BLaER1 treated with 17β-estradiol and CSF1 and Interleukin-3, amounts not matched to agents 10 nM and 100 nM (cell line): ENCODE data around the gene TTLL12.

Source experiments
- H3K27ac ChIP-seq, 11 experiments: shearing (Covaris generic); formaldehyde crosslinking; 2 replicates each; pipeline ENCODE4 v1.8.1; 2022
- H3K27me3 ChIP-seq, 11 experiments: shearing (Covaris generic); formaldehyde crosslinking; 2 replicates each; pipeline ENCODE4 v1.8.1; 2022
- H3K36me3 ChIP-seq, 11 experiments: shearing (Covaris generic); formaldehyde crosslinking; 2 replicates each; pipeline ENCODE4 v1.8.1; 2022
- H3K4me1 ChIP-seq, 10 experiments: shearing (Covaris generic); formaldehyde crosslinking; 2 replicates each; pipeline ENCODE4 v1.8.1; 2022
- H3K4me2 ChIP-seq, 11 experiments: shearing (Covaris generic); formaldehyde crosslinking; 2 replicates each; pipeline ENCODE4 v1.8.1; 2022
- H3K4me3 ChIP-seq, 10 experiments: shearing (Covaris generic); formaldehyde crosslinking; 2 replicates each; pipeline ENCODE4 v1.8.1; 2022
- H3K9ac ChIP-seq, 11 experiments: shearing (Covaris generic); formaldehyde crosslinking; 2 replicates each; pipeline ENCODE4 v1.8.1; 2022
- H3K9me3 ChIP-seq, 11 experiments: shearing (Covaris generic); formaldehyde crosslinking; replicated peaks in 1 of 11; 2 replicates each; pipeline ENCODE4 v1.8.1; 2022
- H4K20me1 ChIP-seq, 11 experiments: shearing (Covaris generic); formaldehyde crosslinking; 2 replicates each; pipeline ENCODE4 v1.8.1; 2022
- Cebpa-rat ChIP-seq, 11 experiments: shearing (Covaris generic); IDR thresholded peaks; 2 replicates each; pipeline ENCODE4 v1.8.1; 2022

TTLL12 gene

DNA sequence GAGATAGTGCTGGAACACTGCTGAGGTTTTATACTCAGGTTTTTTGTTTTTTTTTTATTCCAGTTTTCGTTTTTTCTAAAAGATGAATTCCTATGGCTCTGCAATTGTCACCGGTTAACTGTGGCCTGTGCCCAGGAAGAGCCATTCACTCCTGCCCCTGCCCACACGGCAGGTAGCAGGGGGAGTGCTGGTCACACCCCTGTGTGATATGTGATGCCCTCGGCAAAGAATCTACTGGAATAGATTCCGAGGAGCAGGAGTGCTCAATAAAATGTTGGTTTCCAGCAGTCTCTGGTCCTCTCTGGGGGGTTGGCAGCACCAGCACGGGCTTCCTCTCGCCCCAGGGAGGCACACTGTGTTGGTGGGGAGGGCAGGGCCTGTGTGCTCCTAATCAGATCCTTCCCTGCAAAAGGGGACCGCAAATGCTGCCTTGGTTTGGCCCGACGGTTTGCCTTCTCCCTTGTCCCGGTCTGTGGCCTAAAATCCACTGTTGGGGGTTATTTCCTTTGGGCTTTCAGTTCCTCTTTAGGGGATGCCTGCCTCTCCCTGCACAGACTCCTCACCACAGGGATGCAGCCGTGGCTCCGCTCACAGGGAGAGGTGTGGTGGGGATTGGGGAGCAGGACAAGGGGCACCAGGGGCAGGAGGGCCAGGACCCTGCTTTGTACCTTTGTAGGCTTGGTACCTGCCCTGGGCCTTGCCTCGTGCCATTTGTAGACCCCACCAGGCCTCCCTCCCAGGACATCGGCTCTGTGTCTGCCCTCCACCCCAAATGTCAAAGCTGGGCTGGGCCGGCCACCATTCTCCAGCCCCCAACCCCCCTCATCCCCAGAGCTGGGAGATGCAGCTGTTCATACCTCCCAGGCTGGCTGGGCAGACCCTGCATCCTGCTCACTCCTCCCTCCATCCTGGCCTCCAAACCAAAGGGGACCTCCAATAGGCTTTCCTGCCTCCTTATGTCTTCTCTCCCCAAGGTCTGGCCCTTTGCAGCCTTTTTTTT, 57.2 kb downstream of the TTLL12 start:
- Histone ChIP-seq H3K9me3 (no peaks in the 10 kb centered on the region), H3K4me1 (peaks cover 41 to 71% (median 62%) of the 10 kb centered on the region in 10 experiments), H4K20me1 (peaks cover 0 to 55% (median 38%) of the 10 kb centered on the region in 11 experiments; a peak in 17 of 22 replicates), H3K27ac (peak overlapping the region in 8 of 11 experiments; percentile 19 to 78 (median 69); a peak in 15 of 22 replicates), H3K4me3 (peak overlapping the region in 6 of 10 experiments; percentile 9 to 48 (median 34); a peak in 6 of 20 replicates), H3K36me3 (peaks cover 18 to 42% (median 39%) of the 10 kb centered on the region in 11 experiments), H3K27me3 (no peaks in the 10 kb centered on the region), H3K9ac (peak overlapping the region; percentile 10 to 72 (median 57); a peak in 17 of 22 replicates), H3K4me2 (peak overlapping the region; percentile 84 to 100 (median 96))
- no peak for TF ChIP-seq Cebpa-rat (IDR thresholded peaks at IDR 0.05)

DNA sequence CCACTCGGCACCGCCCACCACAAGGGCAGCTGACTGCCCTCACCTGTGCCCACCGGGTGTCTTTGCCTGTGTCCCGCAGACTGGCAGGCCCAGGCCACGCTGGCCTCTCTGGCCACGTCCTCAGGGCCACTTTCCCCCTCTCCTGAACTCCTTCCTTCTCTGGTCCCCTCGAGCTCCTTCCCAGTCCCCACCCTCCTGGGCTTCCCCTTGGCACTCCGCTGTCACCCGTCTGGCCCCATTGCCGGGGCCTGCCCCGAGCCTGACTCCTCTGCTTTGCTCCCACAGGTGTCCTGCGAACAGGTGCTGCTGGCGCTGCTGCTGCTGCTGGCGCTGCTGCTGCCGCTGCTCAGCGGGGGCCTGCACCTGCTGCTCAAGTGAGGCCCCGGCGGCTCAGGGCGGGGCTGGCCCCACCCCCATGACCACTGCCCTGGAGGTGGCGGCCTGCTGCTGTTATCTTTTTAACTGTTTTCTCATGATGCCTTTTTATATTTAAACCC, 58.0 kb downstream of the TTLL12 start:
- Histone ChIP-seq H3K9ac (peak overlapping the region in 10 of 11 experiments; percentile 10 to 72 (median 59); a peak in 17 of 22 replicates), H3K36me3 (peaks cover 10 to 34% (median 32%) of the 10 kb centered on the region in 11 experiments), H3K27me3 (no peaks in the 10 kb centered on the region), H3K4me3 (peak overlapping the region in 7 of 10 experiments; percentile 12 to 48 (median 31); a peak in 9 of 20 replicates), H3K27ac (peak overlapping the region in 8 of 11 experiments; percentile 51 to 78 (median 72); a peak in 17 of 22 replicates), H3K4me2 (peak overlapping the region; percentile 84 to 100 (median 96)), H4K20me1 (peaks cover 0 to 51% (median 36%) of the 10 kb centered on the region in 11 experiments; a peak in 17 of 22 replicates), H3K4me1 (peaks cover 41 to 79% (median 70%) of the 10 kb centered on the region in 10 experiments), H3K9me3 (no peaks in the 10 kb centered on the region)
- TF ChIP-seq Cebpa-rat (IDR thresholded peaks at IDR 0.05): no peak

DNA sequence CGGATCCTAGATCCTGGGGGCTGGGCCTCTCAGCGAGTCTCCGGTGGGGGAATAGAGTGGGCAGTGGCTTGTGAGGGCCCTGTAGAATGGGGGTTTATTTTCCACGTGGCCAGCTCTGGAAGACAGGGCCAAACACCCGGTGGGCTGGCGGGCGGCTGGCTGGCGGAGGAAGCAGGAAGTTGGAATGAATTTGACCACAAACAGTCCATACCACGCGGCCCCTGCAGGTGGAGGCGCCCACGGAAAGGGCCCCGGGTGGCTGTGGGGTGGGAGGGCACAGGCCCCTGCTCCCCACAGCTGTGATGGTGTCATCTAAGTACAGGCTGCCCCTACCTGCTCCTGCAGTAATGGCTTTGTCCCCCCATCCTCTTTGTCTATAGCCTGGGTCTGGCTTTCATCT, 58.8 kb downstream of the TTLL12 start:
- Histone ChIP-seq H3K27ac (peak overlapping the region in 9 of 11 experiments; percentile 7 to 78 (median 71); a peak in 17 of 22 replicates), H3K9ac (peak overlapping the region in 8 of 11 experiments; percentile 28 to 72 (median 62); a peak in 16 of 22 replicates), H3K4me2 (peak overlapping the region; percentile 84 to 100 (median 96)), H3K27me3 (no peaks in the 10 kb centered on the region), H4K20me1 (peaks cover 0 to 46% (median 34%) of the 10 kb centered on the region in 11 experiments; a peak in 17 of 22 replicates), H3K9me3 (no peaks in the 10 kb centered on the region), H3K4me3 (peak overlapping the region in 5 of 10 experiments; percentile 12 to 48 (median 20); a peak in 7 of 20 replicates), H3K4me1 (peaks cover 41 to 87% (median 78%) of the 10 kb centered on the region in 10 experiments), H3K36me3 (peaks cover 6 to 25% (median 23%) of the 10 kb centered on the region in 11 experiments)
- no peak for TF ChIP-seq Cebpa-rat (IDR thresholded peaks at IDR 0.05)

DNA sequence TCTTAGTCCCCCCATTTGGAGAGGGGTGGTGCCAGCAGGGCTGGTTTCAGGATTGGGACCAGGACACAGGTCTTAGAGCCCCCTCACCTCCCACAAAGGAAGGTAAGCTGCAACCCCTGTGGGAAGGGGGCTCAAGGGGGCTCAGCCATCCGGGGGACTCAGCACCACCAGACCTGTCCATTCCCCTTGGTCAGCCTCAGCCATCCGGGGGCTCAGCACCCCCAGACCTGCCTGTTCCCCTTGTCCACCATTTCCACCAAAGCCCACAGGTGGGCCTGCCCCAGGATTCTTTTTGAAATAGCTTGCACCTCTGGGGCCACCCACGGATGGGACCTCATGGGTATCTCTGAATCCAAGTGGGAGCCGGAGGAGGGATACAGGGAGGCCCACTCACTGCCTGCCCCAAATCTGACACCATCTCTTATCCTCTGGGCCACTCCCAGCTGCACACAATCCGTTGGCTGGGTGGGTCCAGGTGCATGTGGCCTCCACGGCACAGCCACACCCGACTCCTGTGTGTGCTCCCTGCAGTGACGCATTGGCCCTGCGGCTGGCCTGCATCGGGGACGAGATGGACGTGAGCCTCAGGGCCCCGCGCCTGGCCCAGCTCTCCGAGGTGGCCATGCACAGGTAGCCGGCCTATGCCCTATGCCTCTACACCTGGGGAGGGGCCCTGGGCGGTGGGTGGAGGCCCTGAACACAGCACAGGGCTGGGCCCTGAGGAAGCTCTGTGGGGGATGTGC, 59.6 kb downstream of the TTLL12 start:
- H3K4me2 ChIP-seq: peak overlapping the region; percentile 84 to 100 (median 96)
- no peak for TF ChIP-seq Cebpa-rat (IDR thresholded peaks at IDR 0.05)
- peaks cover 0 to 45% (median 28%) of the 10 kb centered on the region in 11 experiments; a peak in 17 of 22 replicates for H4K20me1 ChIP-seq
- peaks cover 41 to 95% (median 86%) of the 10 kb centered on the region in 10 experiments for H3K4me1 ChIP-seq
- H3K9ac ChIP-seq: peak overlapping the region in 8 of 11 experiments; percentile 28 to 72 (median 62); a peak in 16 of 22 replicates
- peaks cover 0 to 18% (median 15%) of the 10 kb centered on the region in 11 experiments; a peak in 19 of 22 replicates for H3K36me3 ChIP-seq
- no peaks in the 10 kb centered on the region for H3K27me3 ChIP-seq
- peak overlapping the region in 9 of 11 experiments; percentile 7 to 78 (median 71); a peak in 17 of 22 replicates for H3K27ac ChIP-seq
- H3K4me3 ChIP-seq: peak overlapping the region in 3 of 10 experiments; percentile 20 to 48 (median 22); a peak in 3 of 20 replicates
- no peaks in the 10 kb centered on the region for H3K9me3 ChIP-seq

- no peak for TF ChIP-seq Cebpa-rat (IDR thresholded peaks at IDR 0.05)
- peak overlapping the region in 6 of 11 experiments; percentile 28 to 72 (median 63); a peak in 6 of 22 replicates for H3K9ac ChIP-seq
- no peak overlapping the region; a peak in 1 of 20 replicates for H3K4me3 ChIP-seq
- peak overlapping the region in 4 of 11 experiments; percentile 71 to 78 (median 76); a peak in 7 of 22 replicates for H3K27ac ChIP-seq
- no peaks in the 10 kb centered on the region for H3K9me3 ChIP-seq
- peaks cover 0 to 41% (median 25%) of the 10 kb centered on the region in 11 experiments; a peak in 17 of 22 replicates for H4K20me1 ChIP-seq
- peaks cover 47 to 97% (median 93%) of the 10 kb centered on the region in 10 experiments for H3K4me1 ChIP-seq
- H3K36me3 ChIP-seq: peaks cover 0 to 11% (median 8%) of the 10 kb centered on the region in 11 experiments; a peak in 15 of 22 replicates
- H3K27me3 ChIP-seq: no peaks in the 10 kb centered on the region
- peak overlapping the region; percentile 84 to 100 (median 96); a peak in 21 of 22 replicates for H3K4me2 ChIP-seq
These were observed 60.3 kb downstream of the TTLL12 start for GRCh38 chr22:43126501-43127165.

GRCh38 chr22:43118953-43119458, 67.9 kb downstream of the TTLL12 start:
- H3K4me3 ChIP-seq: no peak overlapping the region; a peak in 1 of 20 replicates
- H3K4me2 ChIP-seq: peak overlapping the region; percentile 59 to 100 (median 80)
- no peaks in the 10 kb centered on the region for H3K9me3 ChIP-seq
- H3K36me3 ChIP-seq: no peaks in the 10 kb centered on the region
- H3K9ac ChIP-seq: peak overlapping the region in 4 of 11 experiments; percentile 4 to 63 (median 28); a peak in 4 of 22 replicates
- peaks cover 0 to 54% (median 7%) of the 10 kb centered on the region in 11 experiments; a peak in 10 of 22 replicates for H4K20me1 ChIP-seq
- peaks cover 37 to 100% (median 97%) of the 10 kb centered on the region in 10 experiments for H3K4me1 ChIP-seq
- peak overlapping the region in 4 of 11 experiments; percentile 22 to 64 (median 53); a peak in 6 of 22 replicates for H3K27ac ChIP-seq
- peaks cover 0 to 21% (median 0%) of the 10 kb centered on the region in 11 experiments; a peak in 7 of 22 replicates for H3K27me3 ChIP-seq
- TF ChIP-seq Cebpa-rat (IDR thresholded peaks at IDR 0.05): no peak
